Measurements from ENCODE around the gene PRAMEF5.
"Not testable (repeated sequence)": the region's sequence is repeated elsewhere in the genome, so short reads cannot be mapped to it uniquely, and the experiment has no call there.

Gene PRAMEF5

DNA sequence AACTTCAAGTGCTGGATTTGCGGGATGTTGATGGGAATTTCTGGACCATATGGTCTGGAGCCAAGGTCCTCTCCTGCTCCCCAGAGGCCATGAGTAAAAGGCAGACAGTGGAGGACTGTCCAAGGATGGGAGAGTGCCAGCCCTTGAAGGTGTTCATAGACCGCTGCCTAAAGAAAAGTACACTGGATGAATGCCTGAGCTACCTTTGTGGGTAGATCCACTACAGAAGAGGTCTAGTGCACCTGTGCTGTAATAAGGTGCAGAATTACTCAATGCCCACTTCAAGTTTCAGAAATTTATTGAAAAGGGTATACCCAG, 7.5 kb upstream of the PRAMEF5 start:
- DNase-seq (ENCODE audit: low read depth, low spot score); H3K4me3 ChIP-seq (ENCODE audit: low read length): not testable (repeated sequence)

DNA sequence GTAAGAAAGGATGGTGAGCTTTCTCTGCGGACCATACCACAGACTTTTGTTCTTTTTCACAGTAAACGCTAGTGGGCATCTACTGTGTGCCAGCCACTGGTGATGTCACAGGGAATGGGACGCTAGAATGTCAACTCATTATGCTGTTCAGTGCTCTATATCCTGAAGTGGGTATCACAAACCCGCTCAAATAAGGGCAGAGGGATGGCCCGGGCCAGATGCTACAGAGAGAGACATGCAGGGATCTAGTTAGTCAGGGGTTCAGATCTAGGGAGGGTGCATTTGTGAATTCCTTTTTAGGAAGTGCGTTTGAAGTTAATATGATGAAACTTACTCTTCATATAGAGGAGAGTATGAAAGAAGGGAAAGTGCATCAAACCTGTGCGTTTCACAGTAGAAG, 6.9 kb upstream of the PRAMEF5 start:
- not testable (repeated sequence) for DNase-seq (ENCODE audit: low read depth, low spot score)

DNA sequence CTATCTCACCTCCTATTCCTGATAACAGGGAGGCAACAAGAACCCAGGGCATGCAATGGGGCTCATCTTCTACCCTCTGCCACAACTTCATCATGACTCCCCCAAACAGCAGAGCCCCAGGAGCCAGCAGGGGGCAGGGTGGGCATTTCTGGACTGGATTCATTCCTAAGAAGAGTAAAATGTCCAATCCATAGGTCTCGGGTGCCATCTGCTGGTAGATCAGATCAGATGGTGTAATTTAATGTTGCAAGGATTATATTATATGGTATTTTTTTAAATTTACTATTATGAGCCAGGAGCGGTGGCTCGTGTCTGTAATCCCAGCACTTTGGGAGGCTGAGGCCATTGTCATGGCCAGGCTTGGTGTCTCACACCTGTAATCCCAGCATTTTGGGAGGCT, 11.1 kb downstream of the PRAMEF5 start:
- H3K4me3 ChIP-seq (ENCODE audit: low read length); DNase-seq (ENCODE audit: low read depth, low spot score): not testable (repeated sequence)

More for the DNA sequence above, 6.9 kb upstream of the PRAMEF5 start:
- H3K4me3 ChIP-seq (ENCODE audit: low read length), result not testable (repeated sequence)

DNA sequence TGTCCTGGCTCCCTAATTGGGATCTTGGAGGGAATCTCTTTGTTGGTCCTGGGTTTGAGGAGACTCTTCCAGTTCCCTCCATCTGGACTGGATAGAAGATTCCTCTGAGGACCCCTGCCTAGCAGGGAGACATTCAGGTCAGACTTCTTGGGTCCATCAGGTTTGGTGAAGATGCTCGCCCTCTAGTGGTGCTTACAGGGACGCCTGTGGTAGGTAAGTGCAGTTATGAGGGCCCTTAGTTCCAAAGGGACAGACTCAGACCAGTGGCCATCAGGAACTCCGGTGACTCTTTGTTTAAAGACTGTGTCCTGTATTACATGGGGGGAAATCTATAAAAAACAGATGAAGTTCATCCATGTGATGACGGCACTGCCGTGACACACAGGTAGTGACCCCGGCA, 23.0 kb downstream of the PRAMEF5 start:
- not testable (repeated sequence) for H3K4me3 ChIP-seq (ENCODE audit: low read length); DNase-seq (ENCODE audit: low read depth, low spot score)

DNA sequence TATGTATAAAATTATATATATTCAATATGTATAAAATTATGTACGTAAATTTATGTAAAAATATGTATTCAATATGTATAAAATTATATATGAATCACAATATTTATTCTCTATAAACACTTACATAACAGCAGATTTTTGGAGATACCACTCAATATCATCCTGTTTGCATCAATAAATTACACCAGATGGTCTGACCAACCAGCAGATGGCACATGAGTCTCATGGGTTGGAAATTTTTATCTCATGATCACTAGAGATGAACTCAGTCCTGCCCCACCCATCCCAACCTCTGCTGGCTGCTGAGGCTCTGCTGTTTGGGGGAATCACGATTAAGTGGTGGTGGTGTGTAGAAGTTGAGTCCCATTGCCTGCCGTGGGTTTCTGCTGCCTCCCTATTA, 25.6 kb downstream of the PRAMEF5 start:
- DNase-seq (ENCODE audit: low read depth, low spot score); H3K4me3 ChIP-seq (ENCODE audit: low read length): not testable (repeated sequence)

DNA sequence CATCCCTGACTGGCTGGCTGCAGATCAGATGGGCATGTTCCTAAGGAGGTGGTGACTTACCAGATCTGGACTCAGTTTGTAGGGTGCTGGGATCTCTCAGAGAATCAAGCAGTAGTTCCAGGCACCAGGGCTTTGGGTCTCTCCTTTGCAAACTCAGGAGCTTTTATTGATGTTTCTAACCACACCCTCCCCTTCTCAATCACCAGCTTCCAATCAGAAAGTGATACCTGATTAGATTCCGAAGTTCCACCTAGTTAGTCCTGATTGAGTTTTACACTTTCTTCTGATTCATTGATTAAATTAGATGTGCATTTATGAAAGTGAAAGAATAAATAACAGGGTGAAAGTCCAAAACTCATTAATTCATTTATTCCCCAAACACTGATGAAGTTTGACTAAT, 31.0 kb downstream of the PRAMEF5 start, which contains the start of gene PRAMEF8:
Gene PRAMEF8, minus strand, starts transcription at position 101 of the 400 bp plus-strand sequence. CDS start 1,046 bp downstream, outside the sequence.
- DNase-seq (ENCODE audit: low read depth, low spot score); H3K4me3 ChIP-seq (ENCODE audit: low read length): not testable (repeated sequence)

DNA sequence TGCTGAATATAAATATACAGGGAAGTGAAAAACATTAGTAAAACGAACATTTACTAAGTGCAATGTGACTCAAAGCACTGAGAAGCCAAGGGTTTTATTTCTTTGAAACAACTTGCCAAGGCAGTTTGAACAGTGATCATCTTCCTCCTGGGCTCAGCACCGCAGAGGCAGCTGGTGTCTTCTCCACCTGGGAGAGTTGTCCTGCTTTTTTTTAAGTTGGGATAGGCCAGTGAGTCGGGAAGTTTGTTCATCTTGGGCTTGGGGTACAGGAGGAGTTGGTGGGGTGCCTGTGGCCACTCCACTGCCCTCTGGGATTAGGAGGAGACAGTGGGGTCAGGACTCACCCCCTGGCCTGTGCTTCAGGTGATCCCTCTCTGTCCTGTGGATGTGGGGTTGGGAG, 35.0 kb downstream of the PRAMEF5 start:
- DNase-seq (ENCODE audit: low read depth, low spot score); H3K4me3 ChIP-seq (ENCODE audit: low read length): not testable (repeated sequence)

DNA sequence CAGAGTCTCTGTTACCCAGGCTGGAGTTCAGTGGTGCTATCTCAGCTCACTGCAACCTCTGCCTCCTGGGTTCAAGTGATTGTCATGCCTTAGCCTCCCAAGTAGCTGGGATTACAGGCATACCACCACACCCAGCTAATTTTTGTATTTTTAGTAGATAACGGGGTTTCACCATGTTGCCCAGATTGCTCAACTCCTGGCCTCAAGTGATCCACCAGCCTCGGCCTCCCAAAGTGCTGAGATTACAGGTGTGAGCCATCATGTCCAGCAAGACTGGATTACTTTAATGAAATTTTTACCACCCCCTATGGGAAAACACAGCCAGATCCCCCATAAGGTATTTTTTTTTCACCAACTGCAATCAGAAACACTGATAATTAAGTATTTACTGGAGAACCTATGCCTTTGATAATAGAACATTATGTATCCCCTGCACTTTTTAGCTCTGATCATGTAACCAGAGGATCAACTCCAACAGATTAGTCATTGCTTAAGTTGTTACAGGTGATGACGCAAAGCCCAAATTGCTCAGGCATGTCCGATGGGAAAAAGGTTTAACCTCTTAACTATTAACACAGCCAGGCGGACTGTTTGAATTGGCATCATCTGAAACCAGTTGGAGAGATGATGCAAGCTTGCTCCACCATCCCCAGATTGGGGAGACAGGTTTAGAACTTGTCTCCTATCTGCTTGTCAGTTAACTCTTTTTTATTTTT, 43.4 kb downstream of the PRAMEF5 start:
- DNase-seq (ENCODE audit: low read depth, low spot score); H3K4me3 ChIP-seq (ENCODE audit: low read length): not testable (repeated sequence)

DNA sequence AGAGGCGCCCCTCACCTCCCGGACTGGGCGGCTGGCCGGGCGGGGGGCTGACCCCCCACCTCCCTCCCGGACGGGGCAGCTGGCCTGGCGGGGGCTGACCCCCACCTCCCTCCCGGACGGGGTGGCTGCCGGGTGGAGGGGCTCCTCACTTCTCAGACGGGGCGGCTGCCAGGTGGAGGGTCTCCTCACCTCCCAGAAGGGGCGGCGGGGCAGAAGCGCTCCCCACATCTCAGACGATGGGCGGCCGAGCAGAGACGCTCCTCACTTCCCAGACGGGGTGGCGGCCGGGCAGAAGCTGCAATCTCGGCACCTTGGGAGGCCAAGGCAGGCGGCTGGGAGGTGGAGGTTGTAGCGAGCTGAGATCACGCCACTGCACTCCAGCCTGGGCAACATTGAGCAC, 44.7 kb downstream of the PRAMEF5 start:
- DNase-seq (ENCODE audit: low read depth, low spot score); H3K4me3 ChIP-seq (ENCODE audit: low read length): not testable (repeated sequence)

DNA sequence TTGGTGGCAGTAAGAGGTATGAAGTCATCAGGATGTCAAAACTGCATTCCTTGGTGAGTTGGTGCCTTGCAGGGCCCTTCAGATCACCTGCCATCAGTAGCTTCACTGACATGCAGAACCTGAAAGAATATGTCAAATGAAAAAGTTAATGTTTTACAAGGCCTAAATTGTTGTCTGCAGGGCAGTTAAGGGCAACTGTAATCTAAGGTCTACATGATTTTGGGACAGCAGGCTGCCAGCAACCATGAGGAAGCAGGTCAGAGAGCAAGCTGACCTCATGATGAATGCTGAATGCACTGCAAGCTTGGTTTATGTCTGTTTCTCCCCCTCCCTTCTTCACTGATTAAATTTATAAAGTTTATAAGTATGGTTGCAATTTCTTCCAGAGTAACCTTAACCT, 48.2 kb downstream of the PRAMEF5 start:
- not testable (repeated sequence) for DNase-seq (ENCODE audit: low read depth, low spot score); H3K4me3 ChIP-seq (ENCODE audit: low read length)

DNA sequence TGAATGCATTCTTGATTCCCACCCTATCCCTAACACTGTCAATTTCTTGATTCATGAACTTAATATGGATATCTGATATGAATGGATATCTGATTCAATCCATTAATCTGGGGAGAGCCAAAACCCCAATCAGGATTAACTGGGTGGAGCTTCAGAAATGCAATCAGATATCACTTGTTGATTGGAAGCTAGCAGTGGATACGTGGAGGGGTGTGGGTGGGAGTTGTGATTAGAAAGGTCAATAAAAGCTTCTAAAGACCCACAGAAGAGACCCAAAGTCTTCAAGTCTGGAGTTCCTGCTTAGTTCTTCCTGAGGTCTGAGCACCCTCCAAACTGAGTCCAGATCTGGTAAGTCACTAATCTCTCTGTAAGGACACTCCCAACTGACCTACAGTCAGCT, 49.2 kb downstream of the PRAMEF5 start, which contains the start of gene PRAMEF33:
Gene PRAMEF33, plus strand, starts transcription at position 301 of the 400 bp plus-strand sequence. CDS start 2,416 bp downstream, outside the sequence.
- H3K4me3 ChIP-seq (ENCODE audit: low read length); DNase-seq (ENCODE audit: low read depth, low spot score): not testable (repeated sequence)

All from Jurkat, Clone E6-1 (cell line).